HepG2 (cell line): ENCODE measurements around the gene LITAF. TPM values are rescaled to one million over a fixed set of nuclear protein-coding genes. Genes with fewer than 3 reads are reported as not detected.
A peak's percentile ranks its signal among the peaks of the same experiment; 100 is the strongest.

Experiments used
- ASH2L ChIP-seq: fragments of 300-600, 200-600 bp; sonication (generic); IDR thresholded peaks from 2 replicates; pipeline ENCODE4 v1.7.0; 2017; ENCODE audit warnings: low read depth, mild to moderate bottlenecking, moderate library complexity, mixed read lengths, low read length; ENCODE audit not compliant: insufficient read length
- GMEB1 ChIP-seq: sonication (generic); formaldehyde crosslinking; IDR thresholded peaks from 2 replicates; pipeline ENCODE4 v1.5.1; 2020; ENCODE audit warnings: missing genetic modification reagents, mild to moderate bottlenecking, borderline replicate concordance
- HMG20A ChIP-seq: IDR thresholded peaks from 2 replicates; pipeline ENCODE4 v1.6.1; 2016; ENCODE audit warnings: borderline replicate concordance
- KDM2A ChIP-seq: sonication (generic); formaldehyde crosslinking; IDR thresholded peaks from 2 replicates; pipeline ENCODE4 v1.4.0; 2020; ENCODE audit warnings: low read depth, missing genetic modification reagents, borderline replicate concordance
- KDM4B ChIP-seq: sonication (generic); formaldehyde crosslinking; IDR thresholded peaks from 2 replicates; pipeline ENCODE4 v1.4.0; 2020; ENCODE audit warnings: missing genetic modification reagents
- NR2F2 ChIP-seq: IDR thresholded peaks from 2 replicates; pipeline ENCODE4 v1.6.1; 2012; ENCODE audit warnings: low read depth, inconsistent platforms, borderline replicate concordance
- POLR2A ChIP-seq, 2 experiments: IDR thresholded peaks; 2 replicates each; pipeline ENCODE4 v1.6.1; 2011; ENCODE audit warnings: low read depth in 2 of 2, low read length in 2 of 2, mild to moderate bottlenecking in 1 of 2, moderate library complexity in 1 of 2; ENCODE audit not compliant: insufficient read depth in 1 of 2
- PTBP1 ChIP-seq: fragments of 200-400 bp; formaldehyde crosslinking; IDR thresholded peaks from 2 replicates; pipeline ENCODE4 v1.6.1; 2018; ENCODE audit warnings: low read length, low read depth; ENCODE audit not compliant: poor library complexity, severe bottlenecking
- RFX3 ChIP-seq: IDR thresholded peaks from 2 replicates; pipeline ENCODE4 v1.6.1; 2016; ENCODE audit warnings: missing biosample characterization, missing genetic modification reagents
- RXRB ChIP-seq: IDR thresholded peaks from 2 replicates; pipeline ENCODE4 v1.6.1; 2016; ENCODE audit warnings: borderline replicate concordance, missing genetic modification reagents, missing compliant biosample characterization
- SMARCC2 ChIP-seq: fragments of 450-650 bp; IDR thresholded peaks from 2 replicates; pipeline ENCODE4 v1.6.1; 2017; ENCODE audit warnings: antibody characterized with exemption, mild to moderate bottlenecking
- SYNCRIP ChIP-seq: fragments of 200-400 bp; formaldehyde crosslinking; IDR thresholded peaks from 2 replicates; pipeline ENCODE4 v1.6.1; 2018; ENCODE audit warnings: mild to moderate bottlenecking, low read depth, low read length; ENCODE audit not compliant: insufficient read depth
- TCF7 ChIP-seq: sonication (generic); IDR thresholded peaks from 2 replicates; pipeline ENCODE4 v1.6.1; 2016; ENCODE audit warnings: antibody characterized with exemption, low read depth
- ZMYM3 ChIP-seq: sonication (generic); formaldehyde crosslinking; IDR thresholded peaks from 2 replicates; pipeline ENCODE4 v1.5.1; 2020; ENCODE audit warnings: mild to moderate bottlenecking, missing genetic modification reagents
- ZNF101 ChIP-seq: sonication (generic); formaldehyde crosslinking; IDR thresholded peaks from 2 replicates; pipeline ENCODE4 v1.4.0; 2020; ENCODE audit warnings: mild to moderate bottlenecking, low read depth, missing genetic modification reagents, borderline replicate concordance
- ZNF136 ChIP-seq: sonication (generic); formaldehyde crosslinking; IDR thresholded peaks from 2 replicates; pipeline ENCODE4 v1.8.1; 2022; ENCODE audit warnings: low read depth, mild to moderate bottlenecking, moderate library complexity, missing genetic modification reagents
- ZNF20 ChIP-seq: sonication (generic); formaldehyde crosslinking; IDR thresholded peaks from 2 replicates; pipeline ENCODE4 v1.4.0; 2020; ENCODE audit warnings: mild to moderate bottlenecking, moderate library complexity, missing genetic modification reagents
- ZNF205 ChIP-seq: IDR thresholded peaks from 2 replicates; pipeline ENCODE4 v1.6.1; 2018; ENCODE audit warnings: missing biosample characterization, missing genetic modification reagents
- ZNF256 ChIP-seq: sonication (generic); formaldehyde crosslinking; conservative IDR thresholded peaks from 2 replicates; pipeline ENCODE4 v1.4.0; 2020; ENCODE audit warnings: missing genetic modification reagents
- ZNF550 ChIP-seq: sonication (generic); formaldehyde crosslinking; IDR thresholded peaks from 2 replicates; pipeline ENCODE4 v1.4.0; 2020; ENCODE audit warnings: mild to moderate bottlenecking, missing genetic modification reagents, borderline replicate concordance
- ZNF556 ChIP-seq: sonication (generic); formaldehyde crosslinking; IDR thresholded peaks from 2 replicates; pipeline ENCODE4 v1.4.0; 2020; ENCODE audit warnings: mild to moderate bottlenecking, missing genetic modification reagents, borderline replicate concordance
- ZNF607 ChIP-seq: sonication (generic); formaldehyde crosslinking; IDR thresholded peaks from 2 replicates; pipeline ENCODE4 v1.5.1; 2020; ENCODE audit warnings: missing genetic modification reagents, mild to moderate bottlenecking, borderline replicate concordance
- ZNF724P ChIP-seq: sonication (generic); formaldehyde crosslinking; IDR thresholded peaks from 2 replicates; pipeline ENCODE4 v1.8.0; 2022; ENCODE audit warnings: missing genetic modification reagents, borderline replicate concordance
- ZNF737 ChIP-seq: sonication (generic); formaldehyde crosslinking; IDR thresholded peaks from 2 replicates; pipeline ENCODE4 v1.5.0; 2020; ENCODE audit warnings: missing genetic modification reagents, mild to moderate bottlenecking, borderline replicate concordance
- ZNF766 ChIP-seq: sonication (generic); formaldehyde crosslinking; IDR thresholded peaks from 2 replicates; pipeline ENCODE4 v1.5.0; 2020; ENCODE audit warnings: missing genetic modification reagents, borderline replicate concordance
- ZNF800 ChIP-seq: sonication (generic); formaldehyde crosslinking; IDR thresholded peaks from 2 replicates; pipeline ENCODE4 v1.4.0; 2020; ENCODE audit warnings: missing genetic modification reagents
- polyA plus RNA-seq, 8 experiments: library from polyadenylated mRNA; depleted of rRNA in 3 of 8; stranded (reverse) in 7 of 8; unstranded in 1 of 8; fragments of >200 nt; fragmentation: Illumina TruSeq in 4 of 8; extraction: Trizol in 4 of 8; gene quantifications; 2 replicates each; pipeline versions ENCODE4 v1.2.1 to v1.2.3, GENCODE V29; 2011 to 2016; ENCODE audit warnings: low read depth in 4 of 8, missing spikeins in 1 of 8, mixed read lengths in 1 of 8; ENCODE audit not compliant: insufficient read depth in 1 of 8
- total RNA-seq, 5 experiments: library from RNA; depleted of rRNA; stranded (reverse); fragments of >200 nt; fragmentation: Illumina TruSeq; extraction: Trizol; gene quantifications; 2 replicates each; pipeline ENCODE4 v1.2.3, GENCODE V29; 2016; ENCODE audit warnings: low read depth in 1 of 5

LITAF gene
- total and polyA plus RNA-seq, 2 of the 13 experiments (the other 11 are each of a cell fraction or from before 2014, with no cell fraction given), result 80.1 to 141 TPM

- TF ChIP-seq ZMYM3 (CRISPR knock-in tag), result peak; percentile 21; the same call in 1 of the 2 replicates
- TF ChIP-seq ZNF256 (CRISPR knock-in tag), result no peak
- 0 out of 2 replicates have a peak, but pooled peaks have one; percentile 17 for TF ChIP-seq RFX3 (CRISPR knock-in tag)
- no peak for TF ChIP-seq SYNCRIP
- TF ChIP-seq ZNF766, result 0 out of 2 replicates have a peak, but pooled peaks have one; percentile 29
- 0 out of 2 replicates have a peak, but pooled peaks have one; percentile 35 for TF ChIP-seq ZNF556
- 0 out of 2 replicates have a peak, but pooled peaks have one; percentile 0 for TF ChIP-seq ZNF550
- TF ChIP-seq KDM4B, result 0 out of 2 replicates have a peak, but pooled peaks have one; percentile 71
- 0 out of 2 replicates have a peak, but pooled peaks have one; percentile 30 for TF ChIP-seq NR2F2
- peak; percentile 71 for TF ChIP-seq RXRB
- TF ChIP-seq ZNF607 (CRISPR knock-in tag), result 0 out of 2 replicates have a peak, but pooled peaks have one; percentile 29
- TF ChIP-seq PTBP1, result no peak
- TF ChIP-seq ZNF737 (CRISPR knock-in tag), result no peak
- 0 out of 2 replicates have a peak, but pooled peaks have one; percentile 29 for TF ChIP-seq GMEB1 (CRISPR knock-in tag)
- no peak for TF ChIP-seq ZNF724P (CRISPR knock-in tag)
- peak; percentile 92 for TF ChIP-seq ZNF136 (CRISPR knock-in tag)
- TF ChIP-seq POLR2A (IDR thresholded peaks at IDR 0.05; ENCODE audit: insufficient read depth in 1 of 2, low read depth in 2 of 2, low read length in 2 of 2), result peak in 1 of 2 experiments; percentile 21; a peak in 1 of 4 replicates
- no peak for TF ChIP-seq SMARCC2
- TF ChIP-seq TCF7, result peak; percentile 94
- TF ChIP-seq ZNF101 (CRISPR knock-in tag), result no peak
- peak; percentile 20 for TF ChIP-seq ZNF800 (CRISPR knock-in tag)
- TF ChIP-seq ASH2L, result peak; percentile 34
- TF ChIP-seq ZNF205 (CRISPR knock-in tag), result 0 out of 2 replicates have a peak, but pooled peaks have one; percentile 32
- TF ChIP-seq HMG20A (CRISPR knock-in tag), result peak; percentile 64
- no peak for TF ChIP-seq ZNF20 (CRISPR knock-in tag)
- TF ChIP-seq KDM2A (CRISPR knock-in tag), result peak; percentile 20; the same call in 1 of the 2 replicates
Measured at GRCh38 chr16:11576427-11577289, 10.1 kb downstream of the LITAF start (continued).
